GM06990 (cell line): ENCODE data around the gene CUL4B.
"Not testable (repeated sequence)": the region's sequence is repeated elsewhere in the genome, so short reads cannot be mapped to it uniquely, and the experiment has no call there.

Experiments used
- DNase-seq: peaks from one replicate; pipeline ENCODE4 v3.0.0-alpha.2; 2011; ENCODE audit not compliant: insufficient read length; ENCODE audit errors: extremely low read depth
- H3K27me3 ChIP-seq: replicated peaks from 2 replicates; pipeline ENCODE4 v1.6.0; 2011; ENCODE audit warnings: low read length; ENCODE audit not compliant: control insufficient read depth, insufficient read depth
- H3K36me3 ChIP-seq: 2 replicates; pipeline ENCODE4 v1.5.1; 2011; ENCODE audit warnings: low read length; ENCODE audit not compliant: control insufficient read depth, insufficient read depth
- H3K4me3 ChIP-seq: replicated peaks from 2 replicates; pipeline ENCODE4 v1.5.1; 2011; ENCODE audit warnings: low read depth, mild to moderate bottlenecking, control low read depth, low read length
- CTCF ChIP-seq: IDR thresholded peaks from 2 replicates; pipeline ENCODE4 v1.5.1; 2011; ENCODE audit warnings: low read length, control low read depth, mild to moderate bottlenecking, inconsistent platforms; ENCODE audit not compliant: insufficient read depth, poor library complexity, severe bottlenecking

CUL4B gene

GRCh38 chrX:120476714-120477113, 84.0 kb downstream of the CUL4B start:
- Histone ChIP-seq H3K27me3 (no peaks in the 10 kb centered on the region), H3K4me3 (no peak overlapping the region), H3K36me3 (no peaks in the 10 kb centered on the region)
- TF ChIP-seq CTCF: no peak
- DNase-seq: no peak

- not testable (repeated sequence) for DNase-seq, H3K36me3 ChIP-seq, H3K4me3 ChIP-seq, H3K27me3 ChIP-seq
- TF ChIP-seq CTCF: peak; percentile 63
Measured at GRCh38 chrX:120475447-120475846, 85.3 kb downstream of the CUL4B start.
